Endothelial cell (in vitro differentiated cells): Measurements from ENCODE around the gene SEPTIN5. TPM values are rescaled to one million over a fixed set of nuclear protein-coding genes. Genes with fewer than 3 reads are reported as not detected.
"Not testable (repeated sequence)": the region's sequence is repeated elsewhere in the genome, so short reads cannot be mapped to it uniquely, and the experiment has no call there.

Source experiments
- DNase-seq: peaks from one replicate; pipeline ENCODE4 v3.0.0; 2021; ENCODE audit warnings: low spot score
- H3K27ac Mint-ChIP-seq: one replicate; pipeline ENCODE4 v1.8.0; 2021; ENCODE audit warnings: mixed read lengths, inconsistent platforms; ENCODE audit not compliant: unreplicated experiment
- H3K27me3 Mint-ChIP-seq: one replicate; pipeline ENCODE4 v1.8.0; 2021; ENCODE audit warnings: mild to moderate bottlenecking, moderate library complexity, mixed read lengths, inconsistent platforms; ENCODE audit not compliant: unreplicated experiment
- H3K36me3 Mint-ChIP-seq: one replicate; pipeline ENCODE4 v1.8.0; 2021; ENCODE audit warnings: mild to moderate bottlenecking, low read depth, mixed read lengths, inconsistent platforms; ENCODE audit not compliant: unreplicated experiment
- H3K4me1 Mint-ChIP-seq: one replicate; pipeline ENCODE4 v1.8.0; 2021; ENCODE audit warnings: mild to moderate bottlenecking, mixed read lengths, inconsistent platforms; ENCODE audit not compliant: unreplicated experiment
- H3K4me3 Mint-ChIP-seq: one replicate; pipeline ENCODE4 v1.8.0; 2021; ENCODE audit warnings: mild to moderate bottlenecking, mixed read lengths, inconsistent platforms; ENCODE audit not compliant: unreplicated experiment
- H3K9me3 Mint-ChIP-seq: one replicate; pipeline ENCODE4 v1.8.0; 2021; ENCODE audit warnings: mixed read lengths, inconsistent platforms; ENCODE audit not compliant: unreplicated experiment
- total RNA-seq: library from RNA; stranded (reverse); fragmentation: NEBNext Ultra II Directional; extraction: Animal tissue kit (Norgen Biotek cat#: 25700); gene quantifications from one replicate; pipeline ENCODE4 v1.2.1, GENCODE V29; 2021; ENCODE audit not compliant: unreplicated experiment
- TF ChIP-seq, protein P1 (sequence below): fragments of 200-600 bp; sonication (generic); IDR thresholded peaks from one replicate; pipeline ENCODE4 v1.5.0; 2021; ENCODE audit warnings: antibody characterized with exemption; ENCODE audit not compliant: unreplicated experiment

Gene SEPTIN5
- total RNA-seq, 1 donor from 2014 or later: 2.3 TPM

DNA sequence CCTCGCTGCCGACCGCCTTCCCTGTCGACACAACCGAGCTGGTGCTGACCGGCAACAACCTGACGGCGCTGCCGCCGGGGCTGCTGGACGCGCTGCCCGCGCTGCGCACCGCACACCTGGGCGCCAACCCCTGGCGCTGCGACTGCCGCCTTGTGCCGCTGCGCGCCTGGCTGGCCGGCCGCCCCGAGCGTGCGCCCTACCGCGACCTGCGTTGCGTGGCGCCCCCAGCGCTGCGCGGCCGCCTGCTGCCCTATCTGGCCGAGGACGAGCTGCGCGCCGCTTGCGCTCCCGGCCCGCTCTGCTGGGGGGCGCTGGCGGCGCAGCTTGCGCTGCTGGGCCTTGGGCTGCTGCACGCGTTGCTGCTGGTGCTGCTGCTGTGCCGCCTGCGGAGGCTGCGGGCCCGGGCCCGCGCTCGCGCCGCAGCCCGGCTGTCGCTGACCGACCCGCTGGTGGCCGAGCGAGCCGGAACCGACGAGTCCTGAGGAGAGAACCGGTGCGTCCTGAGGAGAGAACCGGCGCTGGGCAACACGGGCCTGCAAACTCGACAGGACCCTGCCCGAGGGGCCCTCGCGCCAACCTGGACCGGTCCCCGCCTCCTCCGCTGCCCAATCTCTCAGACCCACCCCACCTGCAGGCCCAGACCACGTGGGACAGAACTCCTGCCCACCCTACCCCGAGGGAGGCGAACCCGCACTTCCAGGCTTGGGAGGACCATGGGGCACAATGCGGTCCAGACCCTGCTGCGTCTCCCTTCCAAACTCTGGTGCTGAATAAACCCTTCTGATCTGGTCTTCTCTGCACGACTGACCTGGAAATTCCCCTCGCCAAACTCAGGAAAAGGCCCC is 9.9 kb downstream of the SEPTIN5 start:
- Mint-ChIP-seq H3K9me3 (no peaks in the 10 kb centered on the region), H3K27ac (peak overlapping the region; percentile 36), H3K4me3 (peak overlapping the region; percentile 59), H3K36me3 (peaks cover 17% of the 10 kb centered on the region), H3K4me1 (peaks cover 20% of the 10 kb centered on the region), H3K27me3 (peaks cover 47% of the 10 kb centered on the region)
- peak; percentile 83 for DNase-seq
- TF ChIP-seq, protein P1, sequence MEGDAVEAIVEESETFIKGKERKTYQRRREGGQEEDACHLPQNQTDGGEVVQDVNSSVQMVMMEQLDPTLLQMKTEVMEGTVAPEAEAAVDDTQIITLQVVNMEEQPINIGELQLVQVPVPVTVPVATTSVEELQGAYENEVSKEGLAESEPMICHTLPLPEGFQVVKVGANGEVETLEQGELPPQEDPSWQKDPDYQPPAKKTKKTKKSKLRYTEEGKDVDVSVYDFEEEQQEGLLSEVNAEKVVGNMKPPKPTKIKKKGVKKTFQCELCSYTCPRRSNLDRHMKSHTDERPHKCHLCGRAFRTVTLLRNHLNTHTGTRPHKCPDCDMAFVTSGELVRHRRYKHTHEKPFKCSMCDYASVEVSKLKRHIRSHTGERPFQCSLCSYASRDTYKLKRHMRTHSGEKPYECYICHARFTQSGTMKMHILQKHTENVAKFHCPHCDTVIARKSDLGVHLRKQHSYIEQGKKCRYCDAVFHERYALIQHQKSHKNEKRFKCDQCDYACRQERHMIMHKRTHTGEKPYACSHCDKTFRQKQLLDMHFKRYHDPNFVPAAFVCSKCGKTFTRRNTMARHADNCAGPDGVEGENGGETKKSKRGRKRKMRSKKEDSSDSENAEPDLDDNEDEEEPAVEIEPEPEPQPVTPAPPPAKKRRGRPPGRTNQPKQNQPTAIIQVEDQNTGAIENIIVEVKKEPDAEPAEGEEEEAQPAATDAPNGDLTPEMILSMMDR: peak; percentile 63

DNA sequence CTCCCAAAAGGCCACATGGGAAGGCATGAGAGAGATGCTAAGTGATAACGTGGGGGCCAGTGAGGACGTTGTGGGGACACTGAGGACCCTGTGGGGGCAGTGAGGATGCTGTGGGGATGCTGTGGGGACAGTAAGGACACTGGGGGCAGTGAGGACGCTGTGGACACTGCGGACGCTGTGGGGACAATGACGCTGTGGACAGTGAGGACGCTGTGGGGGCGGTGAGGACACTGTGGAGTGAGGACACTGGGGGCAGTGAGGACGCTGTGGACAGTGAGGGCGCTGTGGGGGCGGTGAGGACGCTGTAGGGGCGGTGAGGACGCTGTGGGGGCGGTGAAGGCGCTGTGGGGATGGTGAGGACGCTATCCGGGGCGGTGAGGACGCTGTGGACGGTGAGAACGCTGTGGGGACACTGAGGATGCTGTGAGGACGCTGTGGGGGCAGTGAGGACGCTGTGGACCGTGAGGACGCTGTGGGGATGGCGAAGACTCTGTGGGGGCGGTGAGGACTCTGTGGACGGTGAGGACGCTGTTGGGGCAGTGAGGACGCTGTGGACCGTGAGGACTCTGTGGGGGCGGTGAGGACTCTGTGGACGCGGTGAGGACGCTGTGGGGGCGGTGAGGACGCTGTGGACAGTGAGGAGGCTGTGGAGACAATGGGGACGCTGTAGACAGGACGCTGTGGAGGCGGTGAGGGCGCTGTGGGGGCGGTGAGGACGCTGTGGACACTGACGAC is 10.8 kb downstream of the SEPTIN5 start:
- Mint-ChIP-seq H3K4me3 (peak overlapping the region; percentile 59), H3K27ac (peak overlapping the region; percentile 59), H3K4me1 (peaks cover 20% of the 10 kb centered on the region), H3K36me3 (peaks cover 17% of the 10 kb centered on the region), H3K27me3 (peaks cover 41% of the 10 kb centered on the region), H3K9me3 (no peaks in the 10 kb centered on the region)
- TF ChIP-seq, protein P1: no peak
- no peak for DNase-seq

DNA sequence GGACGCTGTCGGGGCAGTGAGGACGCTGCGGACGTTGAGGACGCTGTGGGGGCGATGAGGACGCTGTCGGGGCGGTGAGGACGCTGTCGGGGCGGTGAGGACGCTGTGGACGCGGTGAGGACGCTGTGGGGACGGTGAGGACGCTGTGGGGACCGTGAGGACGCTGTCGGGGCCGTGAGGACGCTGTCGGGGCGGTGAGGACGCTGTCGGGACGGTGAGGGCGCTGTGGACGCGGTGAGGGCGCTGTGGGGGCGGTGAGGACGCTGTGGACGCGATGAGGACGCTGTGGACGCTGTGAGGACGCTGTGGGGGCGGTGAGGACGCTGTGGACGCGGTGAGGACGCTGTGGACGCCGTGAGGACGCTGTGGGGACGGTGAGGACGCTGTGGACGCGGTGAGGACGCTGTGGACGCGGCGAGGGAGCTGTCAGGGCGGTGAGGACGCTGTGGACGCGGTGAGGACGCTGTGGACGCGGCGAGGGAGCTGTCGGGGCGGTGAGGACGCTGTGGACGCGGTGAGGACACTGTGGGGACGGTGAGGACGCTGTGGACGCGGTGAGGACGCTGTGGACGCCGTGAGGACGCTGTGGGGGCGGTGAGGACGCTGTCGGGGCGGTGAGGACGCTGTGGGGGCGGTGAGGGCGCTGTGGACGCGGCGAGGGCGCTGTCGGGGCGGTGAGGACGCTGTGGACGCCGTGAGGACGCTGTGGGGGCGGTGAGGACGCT is 11.9 kb downstream of the SEPTIN5 start:
- not testable (repeated sequence) for H3K27ac Mint-ChIP-seq, DNase-seq, H3K9me3 Mint-ChIP-seq
- peaks cover 32% of the 10 kb centered on the region for H3K27me3 Mint-ChIP-seq
- H3K36me3 Mint-ChIP-seq: peaks cover 13% of the 10 kb centered on the region
- H3K4me3 Mint-ChIP-seq: peak overlapping the region; percentile 21
- peaks cover 20% of the 10 kb centered on the region for H3K4me1 Mint-ChIP-seq

DNA sequence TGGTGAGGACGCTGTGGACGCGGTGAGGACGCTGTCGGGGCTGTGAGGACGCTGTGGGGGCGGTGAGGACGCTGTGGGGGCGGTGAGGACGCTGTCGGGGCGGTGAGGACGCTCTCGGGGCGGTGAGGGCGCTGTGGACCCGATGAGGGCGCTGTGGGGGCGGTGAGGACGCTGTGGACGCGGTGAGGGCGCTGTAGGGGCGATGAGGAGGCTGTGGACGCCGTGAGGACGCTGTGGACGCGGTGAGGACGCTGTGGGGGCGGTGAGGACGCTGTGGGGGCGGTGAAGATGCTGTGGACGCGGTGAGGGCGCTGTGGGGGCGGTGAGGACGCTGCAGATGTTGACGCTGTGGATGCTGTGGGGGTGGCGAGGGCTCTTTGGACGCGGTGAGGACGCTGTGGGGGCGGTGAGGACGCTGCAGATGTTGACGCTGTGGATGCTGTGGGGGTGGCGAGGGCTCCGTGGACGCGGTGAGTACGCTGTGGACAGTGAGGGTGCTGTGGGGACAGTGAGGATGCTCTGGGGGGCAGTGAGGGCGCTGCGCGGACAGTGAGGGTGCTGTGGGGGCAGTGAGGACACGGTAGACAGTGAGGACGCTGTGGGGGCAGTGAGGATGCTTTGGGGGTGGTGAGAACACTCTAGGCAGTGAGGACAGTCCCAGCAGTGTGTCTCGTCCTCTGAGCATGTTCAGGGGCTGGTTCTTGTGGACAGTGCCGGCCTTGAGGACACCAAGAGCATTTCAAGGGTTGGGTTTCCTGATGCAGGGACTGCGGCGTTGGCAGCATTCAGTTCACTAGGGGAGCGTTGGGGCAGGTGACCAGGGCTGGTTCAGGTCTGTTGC is 13.2 kb downstream of the SEPTIN5 start:
- H3K9me3 Mint-ChIP-seq: no peaks in the 10 kb centered on the region
- TF ChIP-seq, protein P1: no peak
- peaks cover 31% of the 10 kb centered on the region for H3K27me3 Mint-ChIP-seq
- H3K4me1 Mint-ChIP-seq: peaks cover 20% of the 10 kb centered on the region
- DNase-seq: no peak
- H3K36me3 Mint-ChIP-seq: peaks cover 13% of the 10 kb centered on the region
- peak overlapping the region; percentile 13 for H3K27ac Mint-ChIP-seq
- peak overlapping the region; percentile 67 for H3K4me3 Mint-ChIP-seq

DNA sequence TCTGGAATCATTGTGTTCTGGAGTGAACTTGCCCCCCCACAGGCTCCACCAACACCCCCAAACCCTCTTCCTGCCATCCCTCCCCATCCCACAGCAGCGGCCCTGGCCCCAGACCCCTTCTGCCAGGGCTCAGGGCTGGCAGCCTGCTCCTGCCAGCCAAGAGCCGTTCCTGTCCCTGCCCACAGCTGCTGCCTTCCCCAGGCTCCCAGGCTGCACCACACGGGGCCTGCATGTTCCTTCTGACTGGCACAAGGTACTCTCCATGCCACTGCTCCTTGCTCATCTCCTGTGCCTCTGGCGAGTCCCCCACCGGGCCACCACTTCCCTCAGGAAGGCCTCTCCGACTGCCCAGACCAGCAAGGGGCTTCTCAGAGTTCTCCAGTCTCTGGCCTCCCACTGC is 14.0 kb downstream of the SEPTIN5 start:
- Mint-ChIP-seq H3K27me3 (peaks cover 31% of the 10 kb centered on the region), H3K36me3 (peaks cover 13% of the 10 kb centered on the region), H3K27ac (no peak overlapping the region), H3K4me3 (no peak overlapping the region), H3K9me3 (no peaks in the 10 kb centered on the region), H3K4me1 (peaks cover 20% of the 10 kb centered on the region)
- DNase-seq: no peak
- TF ChIP-seq, protein P1: no peak
